Embryonic facial prominence (tissue), 1 donor: Measurements from ENCODE around the gene GPR18.
"Not testable (repeated sequence)": the region's sequence is repeated elsewhere in the genome, so short reads cannot be mapped to it uniquely, and the experiment has no call there.

Source experiments
- DNase-seq: peaks from one replicate; pipeline ENCODE4 v3.0.0-alpha.2; 2016; ENCODE audit errors: extremely low spot score

GPR18 gene

GRCh38 chr13:99228737-99229691 is 29.2 kb downstream of the GPR18 start:
- DNase-seq = no peak

- no peak for DNase-seq
These were observed 30.1 kb downstream of the GPR18 start for GRCh38 chr13:99227909-99228688.

- DNase-seq = no peak
These were observed 30.8 kb downstream of the GPR18 start for GRCh38 chr13:99227331-99227900.

- DNase-seq = no peak
These were observed 31.7 kb downstream of the GPR18 start for GRCh38 chr13:99226513-99226912.

GRCh38 chr13:99225078-99225477 is 33.1 kb downstream of the GPR18 start:
- no peak for DNase-seq

GRCh38 chr13:99224021-99224420 is 34.2 kb downstream of the GPR18 start:
- DNase-seq = no peak

- DNase-seq = no peak
These were observed 34.6 kb downstream of the GPR18 start for GRCh38 chr13:99223587-99223986.

- DNase-seq = no peak
These were observed 36.5 kb downstream of the GPR18 start for GRCh38 chr13:99221567-99222239.

- no peak for DNase-seq
These were observed 37.8 kb downstream of the GPR18 start for GRCh38 chr13:99220199-99220935.

GRCh38 chr13:99218969-99219368 is 39.2 kb downstream of the GPR18 start:
- DNase-seq = no peak

- no peak for DNase-seq
These were observed 39.6 kb downstream of the GPR18 start for GRCh38 chr13:99218545-99218944.

GRCh38 chr13:99218126-99218525 is 40.1 kb downstream of the GPR18 start:
- DNase-seq = no peak

- DNase-seq = no peak
These were observed 40.6 kb downstream of the GPR18 start for GRCh38 chr13:99217461-99218110.

GRCh38 chr13:99215184-99215830 is 42.9 kb downstream of the GPR18 start:
- DNase-seq = no peak

GRCh38 chr13:99214731-99215130 is 43.4 kb downstream of the GPR18 start:
- DNase-seq = no peak

GRCh38 chr13:99214232-99214631 is 43.9 kb downstream of the GPR18 start:
- no peak for DNase-seq

GRCh38 chr13:99211421-99212035 is 46.7 kb downstream of the GPR18 start:
- no peak for DNase-seq

GRCh38 chr13:99210627-99211026 is 47.6 kb downstream of the GPR18 start:
- not testable (repeated sequence) for DNase-seq

GRCh38 chr13:99208845-99209527 is 49.2 kb downstream of the GPR18 start:
- no peak for DNase-seq
